IPS-NIHi11 (cell line): ENCODE data around the gene PRKG1.

Source experiments
- DNase-seq: peaks from one replicate; pipeline ENCODE4 v3.0.0; 2012; ENCODE audit warnings: mixed read lengths, low spot score

PRKG1 gene

DNA sequence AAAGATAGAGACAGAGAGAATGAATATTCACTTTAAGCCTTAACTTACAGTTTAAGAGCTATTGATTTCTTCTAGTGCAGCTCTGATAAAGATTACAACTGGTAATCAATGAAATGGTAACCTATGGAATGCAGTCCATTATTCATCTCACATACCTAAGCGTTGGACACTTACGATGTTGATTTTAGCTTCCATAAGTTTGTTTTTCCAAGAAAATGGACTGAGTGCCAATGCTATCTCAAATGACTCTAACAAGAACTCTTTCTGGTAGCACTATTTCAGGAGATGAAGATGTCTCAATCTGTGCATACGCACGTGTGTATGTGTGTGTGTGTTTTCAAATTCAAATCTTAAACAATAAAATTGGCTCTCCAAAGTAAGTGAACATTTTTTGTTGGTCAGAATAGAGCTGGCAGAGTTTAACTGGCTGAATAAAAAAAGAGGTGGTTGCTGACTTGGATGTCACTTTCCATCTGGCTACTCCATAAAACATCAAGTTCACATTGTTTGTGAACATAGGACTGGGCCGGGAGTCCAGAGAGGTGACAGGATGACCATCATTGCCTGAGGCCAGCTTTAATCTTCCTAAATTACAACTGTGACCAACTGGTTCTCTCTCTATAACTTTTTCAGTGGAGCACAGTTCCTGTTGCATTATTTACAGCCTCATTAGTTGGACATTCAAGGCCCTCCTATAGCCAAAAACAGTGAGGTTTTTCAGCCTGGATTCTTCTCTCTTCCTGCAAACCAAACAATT, 732.0 kb downstream of the PRKG1 start:
- DNase-seq = no peak

DNA sequence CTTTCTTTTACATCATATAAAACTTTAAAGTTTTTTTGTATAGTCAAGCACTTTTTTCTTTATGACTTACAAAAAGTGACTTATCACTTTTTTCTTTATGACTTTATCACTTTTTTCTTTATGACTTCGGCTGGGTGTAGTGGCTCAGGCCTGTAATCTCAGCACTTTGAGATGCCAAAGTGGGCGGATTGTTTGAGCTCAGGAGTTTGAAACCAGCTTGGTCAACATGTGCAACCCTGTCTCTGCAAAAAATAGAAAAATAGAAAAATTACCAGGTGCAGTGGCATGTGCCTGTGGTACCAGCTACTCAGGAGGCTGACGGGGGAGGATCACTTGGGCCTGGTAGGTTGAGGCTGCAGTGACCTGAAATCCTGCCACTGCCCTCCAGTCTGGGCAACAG, 733.9 kb downstream of the PRKG1 start:
- DNase-seq = no peak

DNA sequence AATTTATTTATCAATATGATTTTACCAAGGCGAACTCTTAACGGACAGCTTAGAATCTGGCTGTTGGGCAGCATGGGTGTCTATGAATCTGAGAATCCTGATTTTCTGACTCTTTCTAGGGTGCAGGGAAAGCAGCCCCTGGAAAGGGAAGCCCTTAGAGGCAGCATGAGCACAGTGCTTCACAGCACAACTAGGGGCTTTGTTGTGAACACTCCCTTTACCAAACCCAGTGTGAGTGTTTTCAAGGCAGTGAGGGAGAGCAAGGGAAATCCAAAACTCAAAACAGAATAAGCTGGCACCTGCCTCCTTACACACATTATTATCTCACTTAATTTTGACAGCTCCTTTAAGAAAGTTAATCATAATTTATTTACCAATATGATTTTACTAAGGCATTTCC, 741.4 kb downstream of the PRKG1 start:
- peak; percentile 22 for DNase-seq

DNA sequence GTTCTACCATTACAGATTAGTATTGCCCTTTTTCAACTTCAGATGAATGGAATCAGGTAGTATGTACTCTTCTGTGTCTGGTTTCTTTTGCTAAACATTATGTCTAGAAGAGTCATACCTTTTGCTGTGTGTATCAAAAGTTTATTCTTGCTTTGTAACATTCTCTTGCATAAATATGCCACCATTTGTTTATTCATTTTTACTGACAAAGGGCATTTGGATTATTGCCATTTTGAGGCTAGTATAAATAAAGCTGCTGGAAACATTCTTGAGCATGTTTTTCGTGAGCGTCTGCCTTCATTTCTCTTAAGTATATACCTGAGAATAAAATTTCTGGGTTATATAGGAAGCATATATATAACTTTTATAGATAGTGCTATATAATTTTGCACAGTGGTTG, 746.8 kb downstream of the PRKG1 start:
- no peak for DNase-seq

DNA sequence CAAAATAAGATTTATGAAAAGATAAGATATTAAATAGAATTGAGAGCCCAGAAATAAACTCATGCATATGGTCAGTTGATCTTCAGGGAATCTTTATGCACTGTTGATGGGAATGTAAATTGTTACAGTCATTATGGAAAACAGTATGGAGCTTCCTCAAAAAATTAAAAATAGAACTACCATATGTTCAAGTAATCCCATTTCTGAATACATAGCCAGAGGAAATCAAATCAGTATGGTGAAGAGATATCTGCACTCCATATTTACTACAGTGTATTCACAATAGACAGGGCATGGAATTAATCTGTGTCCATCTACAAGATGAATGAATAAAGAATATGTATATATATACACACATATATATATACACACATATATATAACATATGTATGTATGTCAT, 747.5 kb downstream of the PRKG1 start:
- no peak for DNase-seq

DNA sequence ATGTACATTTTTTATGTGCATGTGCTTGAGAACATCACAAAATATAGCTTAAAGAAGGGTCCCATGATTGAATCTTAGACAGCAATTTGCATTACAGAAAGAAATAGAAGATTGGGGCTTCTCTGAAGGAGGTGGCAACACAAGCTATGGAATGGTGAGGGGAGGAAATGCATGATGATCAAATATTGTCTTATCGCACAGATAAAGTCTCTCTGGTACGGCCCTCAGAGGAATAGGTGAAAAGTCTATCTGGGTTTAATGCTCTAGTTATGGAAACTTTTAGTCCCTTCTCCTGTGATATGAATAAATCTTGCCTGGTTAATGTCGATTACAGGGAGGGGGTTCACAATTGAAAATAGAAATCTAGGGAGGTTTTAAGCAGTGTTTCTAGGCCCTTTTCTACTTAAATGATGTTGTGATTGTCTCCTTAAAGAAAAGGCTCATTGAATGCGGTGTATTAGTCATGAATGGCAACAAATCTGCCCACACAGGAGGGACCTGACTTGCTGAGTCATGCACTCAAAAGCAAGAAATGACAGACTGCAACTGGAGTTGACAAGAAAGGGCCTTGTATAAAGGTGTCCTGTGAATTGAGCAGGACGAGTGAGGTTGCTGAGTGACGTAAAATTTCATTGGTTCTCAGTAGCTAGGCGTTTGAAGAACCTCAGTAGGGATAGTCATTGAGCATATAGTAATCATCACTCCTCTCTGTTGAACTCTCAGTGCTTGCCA, 758.5 kb downstream of the PRKG1 start:
- DNase-seq = peak; percentile 17

DNA sequence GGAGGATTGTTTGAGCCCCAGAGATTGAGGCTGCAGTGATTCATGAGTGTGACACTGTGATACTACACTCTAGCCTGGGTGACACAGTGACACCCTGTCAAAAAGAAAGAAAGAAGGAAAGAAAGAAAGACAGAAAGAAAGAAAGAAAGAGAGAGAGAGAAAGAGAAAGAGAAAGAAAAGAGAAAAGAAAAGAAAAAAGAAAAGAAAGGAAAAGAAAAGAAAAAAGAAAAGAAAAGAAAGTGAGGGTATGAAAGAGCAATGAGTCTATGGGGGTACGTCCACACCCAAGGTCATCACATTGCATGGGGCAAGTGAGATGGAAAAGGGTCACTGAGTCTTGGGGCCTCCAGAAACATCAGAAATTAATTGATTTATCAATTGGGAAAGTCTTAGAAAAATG, 760.3 kb downstream of the PRKG1 start:
- no peak for DNase-seq

DNA sequence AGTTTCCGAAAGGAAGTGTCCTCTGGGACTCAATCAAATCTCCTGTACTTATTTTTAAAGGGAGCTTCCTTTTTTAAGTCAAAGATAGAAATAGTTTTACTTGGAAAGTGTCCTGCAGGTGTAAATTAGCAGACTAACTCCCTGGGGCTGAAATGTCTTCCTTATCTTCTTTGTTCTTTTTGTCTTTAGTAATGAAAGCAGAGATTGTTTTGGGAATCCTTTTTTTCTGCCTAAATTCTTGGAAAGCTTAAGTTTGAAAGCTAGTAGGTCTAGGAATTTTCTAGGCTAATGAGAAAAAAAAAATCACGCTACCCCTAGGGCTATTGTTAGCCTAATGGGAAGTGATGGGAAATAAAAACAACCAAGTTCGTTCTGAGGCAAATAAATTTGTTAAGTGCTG, 764.2 kb downstream of the PRKG1 start:
- no peak for DNase-seq

DNA sequence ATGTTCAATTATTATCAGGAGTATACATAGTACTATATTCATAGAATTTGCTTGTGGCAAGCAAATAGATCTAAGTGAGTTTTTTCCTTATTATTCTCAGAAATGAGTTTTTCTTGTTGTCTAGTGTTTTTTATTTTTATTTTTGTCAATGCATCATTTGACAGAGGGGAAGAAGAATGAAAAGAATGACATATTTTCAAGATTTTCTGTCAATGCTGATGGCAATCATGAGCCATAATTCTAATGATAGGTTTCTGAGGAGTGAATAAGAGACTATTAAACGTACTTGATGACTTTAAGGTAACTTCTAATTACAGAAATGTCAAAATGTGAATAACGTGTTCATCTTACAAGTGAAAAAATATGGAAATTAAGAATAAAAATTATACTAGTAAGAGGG, 769.7 kb downstream of the PRKG1 start:
- DNase-seq = no peak

DNA sequence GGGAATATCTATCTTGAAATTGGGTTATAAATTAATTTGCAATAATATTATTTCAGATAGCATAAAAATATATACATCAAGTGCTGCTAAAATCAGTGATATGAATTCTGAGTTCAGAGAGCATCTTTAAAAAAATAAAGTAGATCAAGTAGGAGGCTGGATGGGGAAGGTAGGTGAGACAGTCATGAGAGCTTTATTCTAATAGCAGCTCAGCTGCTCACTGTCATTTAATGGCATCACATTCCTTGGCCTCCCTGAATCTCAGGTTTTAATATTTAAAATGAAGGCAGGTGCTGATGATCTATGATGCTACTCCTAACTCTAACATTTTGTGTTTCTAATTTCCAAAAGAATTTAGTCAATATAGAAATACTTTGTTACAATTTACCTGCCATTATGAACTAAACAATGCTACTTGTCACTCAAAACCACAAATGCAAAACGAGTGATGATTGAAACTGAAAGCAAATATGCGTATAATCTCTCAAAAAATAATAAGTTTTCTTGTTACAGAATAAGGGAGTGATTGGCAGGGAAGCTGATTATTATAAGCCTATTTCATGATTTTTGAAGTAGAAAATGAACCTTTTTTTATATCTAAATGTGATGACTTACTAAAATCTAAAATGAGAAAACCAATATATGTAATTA, 772.7 kb downstream of the PRKG1 start:
- no peak for DNase-seq

DNA sequence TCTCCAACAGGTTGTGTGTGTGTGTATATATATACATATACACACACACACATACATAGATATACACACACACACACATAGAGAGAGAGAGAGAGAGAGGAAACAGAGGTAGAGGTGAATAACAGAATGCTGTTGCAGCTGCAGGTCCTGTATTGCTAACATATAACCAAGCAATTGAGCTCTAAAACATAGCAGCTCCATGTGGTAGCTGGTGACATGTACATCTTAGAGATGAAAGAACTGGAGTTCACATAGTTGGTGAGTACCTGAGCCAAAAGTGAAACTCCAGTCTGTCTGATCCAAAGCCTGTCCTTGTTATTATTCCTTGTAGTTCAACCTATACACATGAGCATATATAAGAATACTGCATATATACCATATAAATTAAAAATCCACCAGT, 778.0 kb downstream of the PRKG1 start:
- DNase-seq = no peak

DNA sequence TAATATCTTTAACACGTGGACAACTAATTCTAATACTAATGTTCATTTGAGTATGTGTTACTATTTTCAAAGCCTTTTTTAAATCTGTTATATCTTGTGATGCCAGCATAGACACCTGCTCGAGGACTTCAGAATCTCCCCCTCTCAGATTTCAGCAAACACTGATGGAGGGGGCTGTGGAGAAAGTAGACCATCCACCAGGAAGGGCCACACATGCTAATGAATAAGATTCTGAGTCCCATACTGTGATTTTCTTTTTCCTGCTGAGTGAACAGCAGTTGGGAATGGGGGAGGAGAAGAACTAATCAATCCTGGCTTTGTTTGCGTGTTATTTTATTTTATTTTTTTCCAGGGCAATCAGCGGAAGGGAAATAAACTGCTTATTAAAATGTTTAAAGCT, 783.0 kb downstream of the PRKG1 start:
- no peak for DNase-seq

DNA sequence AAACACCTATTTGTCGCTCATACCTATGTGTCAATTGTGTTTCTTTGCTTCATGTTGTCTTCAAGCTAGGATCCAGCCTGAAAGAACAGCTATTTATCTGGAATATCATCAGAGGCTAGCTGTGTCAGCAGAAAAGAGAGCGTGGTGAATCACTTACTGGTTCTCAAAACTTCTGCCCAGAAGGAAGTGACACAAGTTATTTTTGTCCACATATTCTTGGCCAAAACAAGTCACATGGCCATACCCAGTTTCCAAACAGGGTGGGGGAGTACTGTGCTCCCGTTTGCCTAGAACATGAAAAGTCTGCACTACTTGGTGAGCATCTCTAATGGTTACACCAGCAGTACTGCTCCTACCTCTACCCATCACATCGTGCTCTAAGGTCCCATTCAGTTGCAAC, 786.0 kb downstream of the PRKG1 start:
- no peak for DNase-seq

DNA sequence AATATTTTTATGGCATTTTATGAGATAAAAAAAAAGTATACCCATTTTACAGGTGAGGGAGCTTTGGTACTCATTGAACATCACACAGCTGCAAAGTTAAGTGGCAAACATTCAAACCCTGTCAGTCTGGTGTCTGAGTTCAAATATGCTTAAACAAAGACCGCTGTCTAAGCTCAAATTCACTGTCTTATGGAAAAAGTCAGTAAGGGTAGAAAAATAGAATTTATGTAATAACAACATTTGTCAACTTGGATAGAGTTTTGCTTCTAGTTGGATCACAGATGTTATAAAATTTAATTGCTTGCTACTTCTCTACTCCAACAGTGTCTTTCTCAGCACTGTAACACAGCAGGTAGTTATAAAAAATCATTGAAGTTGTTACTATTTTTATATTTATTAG, 786.8 kb downstream of the PRKG1 start:
- DNase-seq = no peak

DNA sequence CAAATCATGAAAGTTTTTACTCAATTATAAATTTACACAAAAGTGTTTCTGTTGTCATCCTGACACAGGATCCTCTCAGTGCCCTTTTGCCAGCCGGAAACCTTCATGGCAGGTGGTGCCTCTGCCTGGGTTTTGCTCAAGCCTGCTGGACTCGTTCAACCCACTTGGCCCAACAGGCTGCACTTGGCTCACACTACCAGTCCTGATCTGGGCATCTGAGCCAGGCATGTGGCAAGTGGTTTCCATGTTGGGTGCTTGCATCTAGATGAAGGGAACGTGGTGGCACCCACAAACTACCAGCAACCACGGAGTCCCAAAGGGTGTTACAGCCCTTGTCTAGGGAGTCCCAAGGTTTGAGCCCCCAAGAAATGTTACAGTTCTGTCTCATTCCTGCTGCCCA, 787.4 kb downstream of the PRKG1 start:
- DNase-seq = no peak

DNA sequence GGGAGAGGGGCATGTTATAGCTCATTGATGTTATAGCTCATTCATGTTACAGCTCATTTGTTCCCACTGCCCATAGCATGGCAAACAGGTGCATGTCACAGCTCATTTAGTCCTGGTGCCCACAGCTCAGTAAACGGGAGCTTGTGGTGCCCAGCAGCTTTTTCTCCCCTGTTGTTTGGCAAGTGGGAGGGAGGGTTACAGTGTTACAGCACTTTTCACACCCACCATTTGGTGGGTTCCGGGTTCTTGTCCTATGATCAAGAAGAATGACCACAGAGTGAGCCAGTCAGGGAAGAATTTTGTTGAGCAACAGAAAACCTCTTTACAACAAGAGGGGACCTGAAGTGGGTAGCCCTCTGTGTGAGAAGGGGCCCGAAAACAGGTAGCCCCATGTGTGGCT, 787.9 kb downstream of the PRKG1 start:
- DNase-seq = no peak

DNA sequence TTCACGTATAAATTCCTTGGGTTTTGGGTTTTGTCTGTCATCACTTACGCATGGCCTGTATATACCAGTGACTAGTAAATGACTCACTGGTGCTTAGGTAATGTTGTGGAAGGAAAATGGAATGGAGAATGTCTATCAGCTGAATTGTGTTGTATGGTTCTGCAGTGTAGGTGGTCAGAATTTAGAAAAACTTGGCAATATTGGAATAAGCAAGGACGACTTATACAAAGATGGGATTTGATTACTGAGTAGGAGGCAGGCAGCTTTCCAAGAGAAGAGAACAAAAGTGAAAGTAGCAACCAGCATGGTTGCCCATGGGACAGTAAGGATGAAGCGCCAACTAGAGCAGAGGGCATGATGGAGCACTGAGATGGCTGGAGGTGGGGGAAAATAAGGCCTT, 793.7 kb downstream of the PRKG1 start:
- no peak for DNase-seq

DNA sequence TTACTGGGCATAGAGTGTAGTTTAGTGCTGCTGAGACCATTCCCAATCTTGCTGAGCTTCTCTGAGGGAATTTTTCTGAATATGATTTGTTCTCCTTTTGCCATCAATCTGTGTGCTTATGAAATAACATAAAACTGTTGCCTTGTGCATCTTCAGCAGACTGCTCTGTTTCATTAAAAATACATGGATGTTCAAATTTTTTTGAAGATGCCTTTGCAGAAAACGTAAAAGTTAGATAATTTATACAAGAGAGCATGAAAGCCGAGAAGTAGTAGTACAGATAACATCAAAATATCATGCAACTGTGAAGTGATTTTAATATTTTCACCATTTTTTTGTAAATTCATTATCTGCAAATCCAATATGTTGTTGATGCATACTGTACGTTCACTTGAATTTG, 799.8 kb downstream of the PRKG1 start:
- no peak for DNase-seq

DNA sequence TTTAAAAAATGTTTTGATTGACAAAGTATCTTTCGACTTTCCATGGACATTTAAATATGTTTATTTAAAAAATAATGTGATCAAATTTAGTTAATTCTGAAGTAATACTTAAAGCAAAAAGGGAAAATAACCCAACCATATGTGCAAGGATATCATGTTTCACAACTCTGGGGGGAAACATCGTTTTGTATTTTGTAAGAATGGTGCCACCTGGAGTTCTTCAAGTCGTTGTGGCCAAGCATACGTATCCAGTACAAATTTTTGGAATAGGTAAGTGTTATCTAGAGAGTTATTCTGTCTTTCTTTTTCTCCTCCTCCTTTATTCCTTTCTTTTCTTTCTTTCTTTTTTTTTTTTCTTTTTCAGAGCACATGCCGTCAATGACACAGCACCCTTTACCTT, 801.3 kb downstream of the PRKG1 start:
- DNase-seq = no peak

DNA sequence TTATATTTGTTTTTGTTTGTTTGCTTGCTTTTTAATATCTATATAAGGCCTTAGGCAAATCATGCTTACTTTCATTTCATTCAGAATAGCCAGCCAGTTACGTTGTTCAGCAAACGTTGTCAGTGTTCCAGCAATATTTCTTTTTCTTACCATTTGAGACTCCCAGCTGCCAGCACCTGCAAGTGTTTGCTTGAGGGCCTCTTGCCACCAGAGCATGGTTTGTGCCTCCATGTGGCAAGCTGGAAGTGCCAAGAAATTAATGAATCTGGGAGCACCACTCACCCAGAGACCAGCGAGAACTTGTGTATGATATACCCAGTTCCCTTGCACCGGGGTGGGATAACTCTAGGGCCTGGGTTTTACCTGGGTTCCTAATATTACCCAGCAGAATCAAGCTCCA, 802.2 kb downstream of the PRKG1 start:
- DNase-seq = no peak

DNA sequence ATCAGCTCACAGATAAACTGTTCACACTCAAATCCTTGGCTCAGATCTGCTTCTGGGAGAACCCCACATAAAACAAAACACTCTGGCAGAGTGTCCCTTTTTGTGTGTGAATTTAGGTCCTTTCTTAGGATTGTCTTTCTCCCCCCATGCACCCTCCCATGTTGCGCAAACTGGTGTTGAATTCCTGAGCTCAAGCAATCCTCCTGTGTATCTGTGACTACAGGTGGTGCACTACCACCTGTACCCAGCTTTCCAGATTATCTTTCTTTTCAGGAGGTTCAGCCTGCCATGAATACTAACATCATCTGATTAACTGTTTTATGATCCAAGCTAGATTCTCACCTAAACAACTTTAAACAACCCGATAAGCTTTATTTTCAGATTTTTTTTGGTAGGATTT, 802.7 kb downstream of the PRKG1 start:
- DNase-seq = no peak

DNA sequence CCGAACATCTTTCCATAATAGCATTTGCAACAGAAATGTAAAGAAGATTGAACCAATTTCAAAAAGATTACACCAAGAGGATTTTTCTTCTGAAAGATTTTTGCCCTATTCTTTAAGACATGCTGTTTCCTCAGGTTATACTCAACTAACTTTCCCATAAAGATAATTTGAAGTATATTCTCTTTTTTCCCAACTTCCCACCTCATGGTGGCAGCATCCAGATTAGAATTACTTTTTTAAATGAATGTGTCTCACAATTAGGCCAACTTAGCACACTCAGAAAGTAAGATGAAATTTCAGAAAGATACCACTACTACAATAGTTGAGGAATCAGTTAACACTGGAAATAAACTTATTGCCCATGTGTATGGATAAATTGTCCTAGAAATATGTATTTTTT, 803.3 kb downstream of the PRKG1 start:
- no peak for DNase-seq

DNA sequence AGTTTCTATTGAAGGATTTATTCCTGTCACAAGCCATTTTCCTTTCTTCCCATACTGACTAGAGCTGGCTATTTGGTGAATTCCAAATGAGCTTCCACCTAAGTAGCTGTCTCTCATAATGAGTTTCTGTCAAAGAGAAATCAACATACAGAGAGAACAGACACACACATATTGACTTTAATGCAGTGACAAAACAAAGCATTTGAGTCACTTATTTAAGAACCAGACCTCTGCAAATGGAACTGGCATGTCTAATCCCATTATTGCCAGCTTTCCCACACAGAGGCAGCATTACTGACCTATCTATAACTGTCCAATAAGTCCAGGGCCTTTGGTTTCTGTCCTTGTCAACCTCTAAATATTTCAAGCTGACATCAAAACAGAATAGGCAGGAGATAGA, 804.4 kb downstream of the PRKG1 start:
- DNase-seq = no peak
